HS-5 (cell line): ENCODE measurements around the gene EXTL2.
"Not testable (repeated sequence)": the region's sequence is repeated elsewhere in the genome, so short reads cannot be mapped to it uniquely, and the experiment has no call there.

Experiments
- DNase-seq: peaks from one replicate; pipeline ENCODE4 v3.0.0-alpha.2; 2012; ENCODE audit warnings: low read depth

The EXTL2 gene

GRCh38 chr1:100902365-100902764 lies 7.7 kb upstream of the EXTL2 start:
- DNase-seq, result no peak

GRCh38 chr1:100896481-100896982 lies 1.9 kb upstream of the EXTL2 start:
- peak; percentile 32 for DNase-seq

- peak; percentile 80 for DNase-seq
These were observed 1.2 kb upstream of the EXTL2 start, which contains the start of gene SLC30A7 for GRCh38 chr1:100895540-100896480. Gene SLC30A7 (plus strand): TSS chr1:100896090. CDS start chr1:100896263, 173 bp downstream.

GRCh38 chr1:100893718-100894117 lies 924 bp downstream of the EXTL2 start:
- no peak for DNase-seq

- no peak for DNase-seq
These were observed 2.1 kb downstream of the EXTL2 start for GRCh38 chr1:100892554-100892953.

GRCh38 chr1:100891380-100891779 lies 3.3 kb downstream of the EXTL2 start:
- DNase-seq, result no peak

- not testable (repeated sequence) for DNase-seq
These were observed 4.7 kb downstream of the EXTL2 start for GRCh38 chr1:100889869-100890482.

- DNase-seq, result not testable (repeated sequence)
These were observed 5.6 kb downstream of the EXTL2 start for GRCh38 chr1:100889007-100889406.

- no peak for DNase-seq
These were observed 10.7 kb downstream of the EXTL2 start for GRCh38 chr1:100883963-100884362.

GRCh38 chr1:100882698-100883097 lies 11.9 kb downstream of the EXTL2 start:
- no peak for DNase-seq

- no peak for DNase-seq
These were observed 13.0 kb downstream of the EXTL2 start for GRCh38 chr1:100881687-100882086.

- DNase-seq, result no peak
These were observed 15.2 kb downstream of the EXTL2 start for GRCh38 chr1:100879422-100879821.

- no peak for DNase-seq
These were observed 18.4 kb downstream of the EXTL2 start for GRCh38 chr1:100876291-100876690.

- DNase-seq, result no peak
These were observed 19.4 kb downstream of the EXTL2 start for GRCh38 chr1:100875228-100875627.

GRCh38 chr1:100874433-100874832 lies 20.2 kb downstream of the EXTL2 start:
- DNase-seq, result no peak

- DNase-seq, result no peak
These were observed 24.6 kb downstream of the EXTL2 start for GRCh38 chr1:100869996-100870395.

- peak; percentile 41 for DNase-seq
These were observed 26.2 kb downstream of the EXTL2 start for GRCh38 chr1:100868364-100868995.

- DNase-seq, result no peak
These were observed 27.8 kb downstream of the EXTL2 start for GRCh38 chr1:100866901-100867206.

GRCh38 chr1:100866041-100866900 lies 28.4 kb downstream of the EXTL2 start:
- DNase-seq, result no peak

GRCh38 chr1:100862591-100862990 lies 32.1 kb downstream of the EXTL2 start:
- peak; percentile 61 for DNase-seq

- DNase-seq, result no peak
These were observed 33.3 kb downstream of the EXTL2 start for GRCh38 chr1:100861379-100861778.
